OCI-M1 (cell line): ENCODE data around the gene OMG.
"Not testable (repeated sequence)": the region's sequence is repeated elsewhere in the genome, so short reads cannot be mapped to it uniquely, and the experiment has no call there.

Experiments
- DNase-seq: peaks from one replicate; lab custom pipeline; 2025; lab: John Stamatoyannopoulos, UW

OMG gene

DNA sequence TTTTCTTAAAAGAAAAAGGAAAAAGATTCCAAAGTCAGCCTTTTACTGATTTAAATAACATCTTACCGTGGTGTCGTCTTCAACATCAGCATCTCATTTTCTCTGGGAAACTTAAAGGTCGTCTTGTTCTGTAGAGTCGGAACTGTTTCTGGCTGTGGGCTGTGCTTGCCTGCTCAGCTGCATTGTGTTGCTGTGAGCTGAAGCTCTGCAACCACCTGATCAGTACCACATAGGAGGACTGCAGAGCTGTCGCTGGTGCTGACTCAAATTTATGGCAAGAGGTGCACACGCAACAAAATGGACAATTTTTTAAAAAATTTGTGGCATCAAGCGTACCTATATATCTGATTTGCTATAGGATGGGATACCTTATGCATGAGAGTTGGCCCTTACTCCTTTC, at the start of gene OMG:
OMG (minus strand) TSS at position 150 of the 400 bp plus-strand sequence. CDS start 908 bp downstream, outside the sequence.
- no peak for DNase-seq

DNA sequence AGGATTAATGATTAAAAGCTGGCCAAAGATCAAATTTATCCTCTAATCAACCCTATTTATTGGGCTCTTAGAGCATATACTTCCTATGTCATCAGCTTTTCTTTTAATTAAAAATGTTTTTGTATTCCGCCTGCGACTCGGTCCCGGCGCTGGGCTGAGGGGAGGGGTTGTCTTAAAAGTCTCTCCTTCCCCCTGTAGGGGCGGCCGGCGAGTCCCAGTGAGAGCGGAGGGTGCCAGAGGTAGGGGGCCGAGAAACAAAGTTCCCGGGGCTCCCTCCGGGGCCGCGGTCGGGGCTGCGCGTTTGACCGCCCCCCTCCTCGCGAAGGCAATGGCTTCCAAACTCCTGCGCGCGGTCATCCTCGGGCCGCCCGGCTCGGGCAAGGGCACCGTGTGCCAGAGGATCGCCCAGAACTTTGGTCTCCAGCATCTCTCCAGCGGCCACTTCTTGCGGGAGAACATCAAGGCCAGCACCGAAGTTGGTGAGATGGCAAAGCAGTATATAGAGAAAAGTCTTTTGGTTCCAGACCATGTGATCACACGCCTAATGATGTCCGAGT, 48.2 kb upstream of the OMG start:
- not testable (repeated sequence) for DNase-seq

DNA sequence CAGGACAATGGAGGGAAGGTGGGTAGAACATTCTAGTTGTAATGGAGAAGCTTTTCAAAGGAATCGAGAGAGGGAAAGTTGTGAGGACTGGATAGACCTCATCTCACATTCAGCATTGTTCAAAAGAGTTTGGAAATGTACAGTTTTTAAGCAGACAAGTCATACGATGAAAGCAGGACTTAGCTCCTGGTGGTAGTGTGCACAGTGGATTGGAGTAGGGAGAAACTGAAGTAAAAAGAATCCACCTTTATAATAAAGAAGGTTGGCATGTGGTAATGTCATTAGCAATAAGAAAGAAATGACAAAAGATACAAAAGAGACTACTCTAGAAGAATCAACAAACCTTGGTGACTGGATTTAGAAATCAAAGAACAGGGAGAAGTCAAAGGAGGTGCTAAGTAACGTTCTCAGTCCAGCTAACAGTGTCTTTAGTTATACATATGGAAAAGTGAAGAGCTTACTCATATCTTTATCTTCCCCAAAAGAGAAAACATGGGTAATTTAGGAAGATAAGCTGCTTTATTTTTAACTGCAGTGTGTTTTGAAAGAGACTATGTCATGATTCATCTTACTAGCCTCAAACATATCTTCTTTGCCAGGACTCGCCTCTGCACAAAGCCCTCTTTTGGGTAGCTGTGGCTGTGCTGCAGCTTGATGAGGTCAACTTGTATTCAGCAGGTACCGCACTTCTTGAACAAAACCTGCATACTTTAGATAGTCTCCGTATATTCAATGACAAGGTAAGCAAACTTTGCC, 43.0 kb upstream of the OMG start:
- peak; percentile 87 for DNase-seq

- DNase-seq, result no peak
These were observed 32.2 kb upstream of the OMG start for GRCh38 chr17:31329221-31329620.

- no peak for DNase-seq
These were observed 31.1 kb upstream of the OMG start for GRCh38 chr17:31328160-31328535.

DNA sequence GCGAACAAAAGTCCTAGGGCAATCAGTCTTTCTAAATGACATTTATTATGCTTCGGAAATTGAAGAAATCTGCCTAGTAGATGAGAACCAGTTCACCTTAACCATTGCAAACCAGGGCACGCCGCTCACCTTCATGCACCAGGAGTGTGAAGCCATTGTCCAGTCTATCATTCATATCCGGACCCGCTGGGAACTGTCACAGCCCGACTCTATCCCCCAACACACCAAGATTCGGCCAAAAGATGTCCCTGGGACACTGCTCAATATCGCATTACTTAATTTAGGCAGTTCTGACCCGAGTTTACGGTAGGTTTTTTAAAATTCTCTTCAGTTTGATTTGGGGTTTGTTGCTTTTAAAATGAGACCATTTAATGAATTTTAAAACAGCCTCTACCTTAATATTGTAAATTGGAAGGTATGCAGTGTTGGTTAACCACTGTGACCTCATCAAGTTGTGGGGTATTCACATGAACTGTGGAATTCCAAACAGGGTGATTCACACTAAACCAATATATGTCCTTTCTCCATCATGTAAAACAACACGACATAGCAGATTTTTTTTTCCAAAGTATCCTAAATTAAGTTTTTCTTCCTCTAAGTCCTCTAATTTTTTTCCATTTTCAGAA, 30.6 kb upstream of the OMG start:
- DNase-seq, result no peak

- no peak for DNase-seq
These were observed 26.5 kb upstream of the OMG start for GRCh38 chr17:31323551-31323950.

DNA sequence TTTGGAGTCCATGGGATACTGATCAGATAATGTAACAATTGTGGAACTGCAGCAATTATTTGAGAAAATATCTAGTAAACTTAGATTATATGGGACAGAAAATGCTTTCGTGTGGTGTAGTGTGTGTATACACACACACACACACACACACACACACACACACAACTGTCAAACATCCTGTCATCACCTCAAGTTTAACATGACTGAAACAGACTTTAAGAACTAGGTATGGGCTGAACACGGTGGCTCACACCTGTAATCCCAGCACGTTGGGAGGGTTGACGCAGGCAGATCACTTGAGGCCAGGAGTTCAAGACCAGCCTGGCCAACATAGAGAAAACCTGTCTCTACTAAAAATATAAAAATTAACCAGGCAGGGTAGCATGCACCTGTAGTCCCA, 24.9 kb upstream of the OMG start:
- no peak for DNase-seq

DNA sequence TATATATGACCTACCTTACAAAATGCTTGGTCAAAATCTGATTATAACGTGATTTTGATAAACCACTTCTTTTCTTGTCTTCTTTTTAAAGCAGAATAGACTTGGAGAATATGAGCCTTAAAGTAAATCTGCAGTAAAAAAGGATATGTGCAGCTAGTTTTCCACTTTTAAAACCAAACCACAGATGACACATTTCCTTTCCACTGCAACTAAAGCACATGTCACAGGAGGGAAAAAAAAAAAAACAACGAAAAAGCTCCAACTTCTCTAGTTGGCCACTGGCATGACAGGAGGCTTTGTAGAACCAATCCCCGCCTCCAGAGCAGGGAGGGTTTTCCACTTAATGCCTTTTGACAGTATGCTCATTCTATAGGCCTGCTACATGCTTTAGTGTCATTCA, 24.4 kb upstream of the OMG start, which contains the start of gene EVI2A:
EVI2A (minus strand) TSS at position 142 of the 400 bp plus-strand sequence. CDS start 2,609 bp downstream, outside the sequence.
- peak; percentile 81 for DNase-seq

DNA sequence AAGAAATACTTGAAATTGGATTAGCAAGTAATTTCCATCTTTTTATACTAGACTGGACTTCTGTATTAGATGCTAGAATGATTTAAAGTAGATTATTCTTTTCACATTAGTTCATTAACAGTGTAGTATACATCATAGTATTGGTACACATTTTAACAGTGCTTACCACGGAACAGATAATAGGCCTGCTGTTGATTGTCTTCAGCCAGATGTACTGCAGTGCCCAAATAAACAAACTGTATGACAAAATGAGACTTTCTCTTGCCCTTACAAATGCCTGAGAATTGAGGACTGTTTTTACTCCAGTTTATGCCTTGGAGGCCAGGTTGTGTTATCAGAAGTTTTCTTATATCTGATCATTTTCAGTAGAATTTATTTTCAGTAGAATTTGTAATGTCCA, 23.8 kb upstream of the OMG start:
- DNase-seq, result peak; percentile 25

DNA sequence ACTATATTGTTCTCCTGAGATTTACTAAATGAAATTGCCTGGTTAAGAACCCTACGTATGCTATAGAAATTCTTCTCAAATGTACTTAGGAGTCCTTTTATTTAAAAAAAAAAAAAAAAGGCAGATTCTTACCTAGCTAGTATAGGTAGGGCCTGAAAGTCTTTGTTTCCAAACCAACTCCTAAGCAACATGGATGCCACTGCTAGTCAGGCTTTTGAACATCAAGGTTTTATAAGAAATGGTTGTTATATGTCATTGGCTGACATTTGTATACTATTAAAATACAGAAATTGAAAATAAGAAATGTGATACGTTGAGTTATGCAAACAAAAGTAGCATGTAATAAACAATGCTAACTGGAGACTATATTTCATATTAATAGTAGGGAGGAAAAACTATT, 23.2 kb upstream of the OMG start:
- no peak for DNase-seq

- peak; percentile 63 for DNase-seq
These were observed 22.0 kb upstream of the OMG start for GRCh38 chr17:31318851-31319661.

DNA sequence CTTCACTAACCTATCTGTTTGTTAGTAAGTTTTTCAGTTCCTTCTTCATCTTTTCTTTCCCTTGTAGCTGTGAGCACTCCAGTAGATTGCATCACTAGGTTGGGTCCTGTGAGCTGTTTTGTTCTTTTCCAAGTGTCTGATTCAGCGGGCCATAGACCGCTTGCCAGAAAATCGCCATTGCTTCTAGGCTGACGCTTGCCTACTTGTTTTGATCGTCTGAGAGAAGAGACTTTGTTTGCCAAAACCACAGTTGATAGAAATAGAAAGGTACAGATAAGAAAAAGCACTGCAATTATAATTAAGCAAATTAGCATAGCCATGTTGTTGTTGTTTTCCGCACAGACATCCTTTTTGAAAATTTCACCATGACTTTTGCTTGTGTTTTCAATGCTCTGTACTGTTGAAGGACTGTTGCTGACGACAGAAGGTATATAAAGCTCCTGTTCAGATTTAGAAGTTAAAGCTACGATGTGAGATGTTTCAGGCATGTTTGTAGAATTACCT, 21.3 kb upstream of the OMG start:
- peak; percentile 79 for DNase-seq

DNA sequence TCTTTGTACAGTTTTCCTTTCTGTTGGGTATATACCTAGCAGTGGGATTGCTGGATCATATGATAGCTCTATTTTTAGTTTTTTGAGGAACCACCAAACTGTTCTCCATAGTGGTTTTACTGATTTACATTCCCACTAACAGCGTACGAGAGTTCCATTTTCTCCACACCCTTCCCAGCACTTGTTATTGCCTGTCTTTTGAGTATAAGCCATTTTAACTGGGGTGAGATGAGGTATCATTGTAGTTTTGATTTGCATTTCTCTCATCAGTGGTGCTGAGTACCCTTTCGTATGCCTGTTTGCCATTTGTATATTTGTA, 17.7 kb upstream of the OMG start:
- DNase-seq, result no peak

DNA sequence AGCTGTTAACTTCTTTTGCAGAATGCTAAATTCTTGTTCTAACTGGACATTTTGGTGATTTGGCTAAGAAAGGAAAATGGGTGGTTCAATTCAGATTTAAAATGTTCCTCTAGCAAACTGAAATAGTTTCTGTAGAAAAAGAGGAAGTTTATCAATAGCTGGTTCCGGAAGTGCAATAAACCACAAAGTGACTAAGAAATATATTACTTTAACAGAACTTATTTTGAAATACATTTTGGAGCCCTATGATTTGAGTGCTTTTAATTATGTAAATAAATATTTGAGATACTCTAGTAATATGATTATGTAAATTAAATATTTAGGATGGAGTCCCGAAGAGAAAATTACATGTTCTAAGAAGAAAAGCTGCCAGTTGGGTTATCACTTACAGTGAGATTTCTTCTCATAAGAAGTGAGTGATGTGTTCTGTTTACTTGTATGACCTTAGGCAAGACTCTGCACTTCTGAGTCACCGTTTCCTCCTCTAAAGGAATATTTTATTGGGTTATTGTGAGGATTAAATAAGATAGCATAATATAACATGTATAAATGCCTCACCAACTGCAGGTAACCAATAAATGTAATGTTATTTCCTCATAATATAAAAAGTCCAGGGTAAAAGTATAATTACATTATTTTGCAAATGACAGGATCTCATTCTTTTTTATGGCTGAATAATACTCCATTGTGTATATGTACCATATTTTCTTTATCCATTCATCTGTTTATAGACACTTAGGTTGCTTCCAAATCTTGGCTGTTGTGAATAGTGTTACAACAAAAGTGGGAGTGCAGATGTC, 17.1 kb upstream of the OMG start, which contains the start of gene EVI2B:
EVI2B (minus strand) TSS at position 73 of the 800 bp plus-strand sequence. CDS start 8,445 bp downstream, outside the sequence.
- DNase-seq, result peak; percentile 93

GRCh38 chr17:31312223-31312622, 15.2 kb upstream of the OMG start:
- not testable (repeated sequence) for DNase-seq

DNA sequence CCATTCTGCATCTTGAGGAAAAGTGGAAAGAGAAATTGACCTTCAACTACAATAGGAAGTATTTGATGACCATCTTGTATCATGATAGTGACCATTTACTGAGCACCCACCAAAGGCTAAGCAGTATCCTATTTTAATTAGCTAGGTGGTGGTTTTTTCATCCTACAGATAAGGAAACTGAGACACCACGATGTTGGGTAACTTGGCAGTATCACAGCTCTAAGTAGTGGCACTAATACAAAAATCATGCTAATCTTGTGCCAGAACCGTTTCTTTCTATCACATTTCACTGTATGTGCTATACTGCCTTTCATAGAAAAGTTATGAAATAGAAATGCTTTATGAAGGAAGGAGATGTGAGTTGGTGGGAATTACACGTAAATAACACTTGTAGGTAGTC, 14.5 kb upstream of the OMG start:
- DNase-seq, result peak; percentile 25

GRCh38 chr17:31310886-31311285, 13.8 kb upstream of the OMG start:
- peak; percentile 33 for DNase-seq

DNA sequence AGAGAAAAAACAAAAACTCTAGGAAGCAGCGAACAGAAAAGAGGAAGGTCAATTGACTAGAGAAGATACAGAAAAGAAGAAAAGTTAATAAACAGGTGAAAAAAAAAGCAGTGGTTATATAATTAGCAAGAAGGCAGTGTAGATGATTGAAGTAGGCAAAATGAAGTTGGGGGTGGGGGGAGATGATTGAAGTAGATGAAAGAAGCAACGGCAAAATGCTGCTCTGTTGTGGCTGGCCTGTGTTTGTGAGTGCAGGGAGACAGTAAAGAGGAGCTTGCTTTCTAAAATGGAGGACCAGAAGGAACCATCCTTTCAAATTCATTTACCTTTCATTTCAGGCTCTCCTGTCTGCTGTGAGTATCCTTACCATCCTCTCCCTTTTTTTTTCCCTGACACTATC, 13.2 kb upstream of the OMG start:
- DNase-seq, result peak; percentile 63

DNA sequence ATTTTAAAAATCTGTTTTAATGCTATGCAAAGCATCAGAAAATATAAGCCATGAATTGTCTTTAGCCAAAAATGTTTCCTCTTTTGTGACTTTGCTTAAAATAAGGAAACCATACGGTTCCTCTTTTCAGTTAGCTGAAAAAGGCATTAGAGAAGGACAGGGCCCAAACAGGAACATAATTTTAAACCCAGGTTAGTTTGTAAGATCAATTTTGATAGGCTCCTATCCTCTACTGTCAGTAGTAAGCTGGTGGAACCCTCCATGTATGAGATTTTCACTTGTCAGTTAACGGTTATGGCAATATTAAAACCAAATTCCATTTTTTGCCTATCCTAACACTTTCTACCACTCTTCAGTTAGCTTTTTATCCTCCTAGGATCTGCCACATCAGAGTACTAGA, 12.5 kb upstream of the OMG start:
- peak; percentile 91 for DNase-seq
